Liver (tissue), 9 donors: Measurements from ENCODE around the gene SP1. TPM values are rescaled to one million over a fixed set of nuclear protein-coding genes. Genes with fewer than 3 reads are reported as not detected.
"Not testable (repeated sequence)": the region's sequence is repeated elsewhere in the genome, so short reads cannot be mapped to it uniquely, and the experiment has no call there.

Experiments used
- DNase-seq: peaks from one replicate; pipeline ENCODE4 v3.0.0-alpha.2; 2017; ENCODE audit warnings: low spot score
- H3K27ac ChIP-seq, 2 donors: one replicate each; pipeline ENCODE4 v1.7.0; 2013; ENCODE audit warnings: inconsistent platforms in 2 of 2, low read length in 2 of 2, control low read depth in 1 of 2, low read depth in 1 of 2, mild to moderate bottlenecking in 1 of 2
- H3K27me3 ChIP-seq, 4 donors: one replicate each; pipeline versions ENCODE4 v1.6.1 to v1.7.0; 2013; ENCODE audit warnings: low read length in 3 of 4, inconsistent platforms in 1 of 4, mild to moderate bottlenecking in 1 of 4, moderate library complexity in 1 of 4; ENCODE audit not compliant: control insufficient read depth in 4 of 4, insufficient read depth in 4 of 4
- H3K36me3 ChIP-seq, 4 donors: one replicate each; pipeline versions ENCODE4 v1.6.1 to v1.7.0; 2013; ENCODE audit warnings: low read length in 3 of 4, mild to moderate bottlenecking in 3 of 4, low read depth in 1 of 4, moderate library complexity in 1 of 4; ENCODE audit not compliant: control insufficient read depth in 4 of 4, insufficient read depth in 3 of 4
- H3K4me1 ChIP-seq, 4 donors: one replicate each; pipeline versions ENCODE4 v1.6.1 to v1.7.0; 2013; ENCODE audit warnings: low read length in 3 of 4, mild to moderate bottlenecking in 3 of 4, moderate library complexity in 1 of 4; ENCODE audit not compliant: control insufficient read depth in 4 of 4, insufficient read depth in 4 of 4
- H3K4me3 ChIP-seq, 3 donors: one replicate each; pipeline versions ENCODE4 v1.6.1 to v1.7.0; 2013; ENCODE audit warnings: low read length in 3 of 3, control low read depth in 1 of 3, low read depth in 1 of 3, mild to moderate bottlenecking in 1 of 3
- H3K9ac ChIP-seq, 2 donors: one replicate each; pipeline ENCODE4 v1.7.0; 2013; ENCODE audit warnings: low read length in 2 of 2, mild to moderate bottlenecking in 2 of 2, moderate library complexity in 2 of 2, control low read depth in 1 of 2, low read depth in 1 of 2
- H3K9me3 ChIP-seq, 4 donors: one replicate each; pipeline versions ENCODE4 v1.6.1 to v1.7.0; 2013; ENCODE audit warnings: low read length in 3 of 4; ENCODE audit not compliant: control insufficient read depth in 4 of 4
- EGR1 ChIP-seq, 2 donors: IDR thresholded peaks; 2 replicates each; pipeline ENCODE4 v1.6.1; 2016 to 2018; ENCODE audit warnings: antibody characterized with exemption in 2 of 2, low read depth in 2 of 2
- FOXA1 ChIP-seq: IDR thresholded peaks from 2 replicates; pipeline ENCODE4 v1.6.1; 2016; ENCODE audit warnings: antibody characterized with exemption
- GABPA ChIP-seq, 2 donors: IDR thresholded peaks in 1 of 2; conservative IDR thresholded peaks in 1 of 2; 2 replicates each; pipeline ENCODE4 v1.6.1; 2016; ENCODE audit warnings: antibody characterized with exemption in 2 of 2, mild to moderate bottlenecking in 1 of 2, moderate library complexity in 1 of 2
- HNF4A ChIP-seq, 2 donors: conservative IDR thresholded peaks; 2 replicates each; pipeline ENCODE4 v1.6.1; 2016; ENCODE audit warnings: antibody characterized with exemption in 2 of 2, mild to moderate bottlenecking in 2 of 2
- HNF4G ChIP-seq: IDR thresholded peaks from 2 replicates; pipeline ENCODE4 v1.6.1; 2016; ENCODE audit warnings: antibody characterized with exemption
- JUND ChIP-seq, 2 donors: IDR thresholded peaks; 2 replicates each; pipeline ENCODE4 v1.6.1; 2016; ENCODE audit warnings: antibody characterized with exemption in 2 of 2
- MAX ChIP-seq: IDR thresholded peaks from 2 replicates; pipeline ENCODE4 v1.6.1; 2016; ENCODE audit warnings: antibody characterized with exemption
- RXRA ChIP-seq, 2 donors: IDR thresholded peaks; 2 replicates each; pipeline ENCODE4 v1.6.1; 2017 to 2018; ENCODE audit warnings: antibody characterized with exemption in 2 of 2, mild to moderate bottlenecking in 1 of 2
- SP1 ChIP-seq: IDR thresholded peaks from 2 replicates; pipeline ENCODE4 v1.6.1; 2018; ENCODE audit warnings: antibody characterized with exemption, mild to moderate bottlenecking
- TAF1 ChIP-seq: conservative IDR thresholded peaks from 2 replicates; pipeline ENCODE4 v1.6.1; 2016; ENCODE audit warnings: antibody characterized with exemption, mild to moderate bottlenecking
- YY1 ChIP-seq: IDR thresholded peaks from 2 replicates; pipeline ENCODE4 v1.6.1; 2016; ENCODE audit warnings: antibody characterized with exemption, mild to moderate bottlenecking
- WGBS: extraction: QIAGEN DNeasy Blood & Tissue Kit; methylation state at CpG from one replicate; pipeline ENCODE4 v1.1.7; 2013; 5-methylcytosine and 5-hydroxymethylcytosine counted together
- polyA plus RNA-seq, 2 donors: library from polyadenylated mRNA; stranded (reverse) in 1 of 2; unstranded in 1 of 2; fragments of 200-250 nt in 1 of 2; fragments of >200 nt in 1 of 2; fragmentation: Nextera tagmentation in 1 of 2; extraction: Ambion mirVana in 1 of 2; gene quantifications; one replicate each; pipeline versions ENCODE4 v1.2.1 to v1.2.3, GENCODE V29; 2013 to 2015
- total RNA-seq, 2 donors: library from RNA; depleted of rRNA; stranded (reverse); fragments of >200 nt; gene quantifications; one replicate each; pipeline ENCODE4 v1.2.3, GENCODE V29; 2014
- TF ChIP-seq, protein P1 (sequence below): fragments of 150-350 bp; IDR thresholded peaks from 2 replicates; pipeline ENCODE4 v1.5.1; 2017; ENCODE audit warnings: improper control_type of control experiment, low read depth, low read length; ENCODE audit not compliant: missing input control
- TF ChIP-seq, protein P2 (sequence below): IDR thresholded peaks from 2 replicates; pipeline ENCODE4 v1.6.1; 2016; ENCODE audit warnings: antibody characterized with exemption, mild to moderate bottlenecking
- TF ChIP-seq, protein P3 (sequence below): IDR thresholded peaks from 2 replicates; pipeline ENCODE4 v1.6.1; 2016; ENCODE audit warnings: antibody characterized with exemption
- donor health status: healthy.
- donor health status: healthy.
- donor health status: healthy.
- donor health status: healthy.
- donor health status: healthy.

The SP1 gene
- total RNA-seq (10 to 100 TPM; 28.4 to 36.5 TPM), polyA plus RNA-seq (1 to 10 TPM; 3.8 to 7.9 TPM)

GRCh38 chr12:53380104-53380793 is at the start of gene SP1:
TSS of gene SP1 (plus strand) at chr12:53380176. CDS start at chr12:53380292, 116 bp downstream.
- peaks cover 2 to 20% (median 14%) of the 10 kb centered on the region in 4 donors for H3K36me3 ChIP-seq
- peak within 1 kb of the TSS; percentile 62 to 90 for H3K9ac ChIP-seq
- WGBS, result under 1% methylated on average over 70 of the region's 71 CpGs
- H3K27me3 ChIP-seq, result no peaks in the 10 kb centered on the region
- peak within 1 kb of the TSS; percentile 60 to 77 (median 69) for H3K4me3 ChIP-seq
- peaks cover 10 to 38% (median 32%) of the 10 kb centered on the region in 4 donors for H3K4me1 ChIP-seq
- TF ChIP-seq YY1 (no peak), EGR1 (IDR thresholded peaks at IDR 0.05; ENCODE audit: low read depth in 2 of 2) (peak in 1 of 2 donors; percentile 44), JUND (IDR thresholded peaks at IDR 0.05) (no peak), HNF4G (no peak), HNF4A (conservative IDR thresholded peaks at IDR 0.05) (no peak), TAF1 (no peak), RXRA (IDR thresholded peaks at IDR 0.05) (no peak), FOXA1 (no peak), MAX (peak; percentile 2), SP1 (no peak), GABPA (IDR thresholded peaks at IDR 0.05 in 1 of 2, conservative IDR thresholded peaks at IDR 0.05 in 1 of 2) (no peak)
- TF ChIP-seq, protein P1, sequence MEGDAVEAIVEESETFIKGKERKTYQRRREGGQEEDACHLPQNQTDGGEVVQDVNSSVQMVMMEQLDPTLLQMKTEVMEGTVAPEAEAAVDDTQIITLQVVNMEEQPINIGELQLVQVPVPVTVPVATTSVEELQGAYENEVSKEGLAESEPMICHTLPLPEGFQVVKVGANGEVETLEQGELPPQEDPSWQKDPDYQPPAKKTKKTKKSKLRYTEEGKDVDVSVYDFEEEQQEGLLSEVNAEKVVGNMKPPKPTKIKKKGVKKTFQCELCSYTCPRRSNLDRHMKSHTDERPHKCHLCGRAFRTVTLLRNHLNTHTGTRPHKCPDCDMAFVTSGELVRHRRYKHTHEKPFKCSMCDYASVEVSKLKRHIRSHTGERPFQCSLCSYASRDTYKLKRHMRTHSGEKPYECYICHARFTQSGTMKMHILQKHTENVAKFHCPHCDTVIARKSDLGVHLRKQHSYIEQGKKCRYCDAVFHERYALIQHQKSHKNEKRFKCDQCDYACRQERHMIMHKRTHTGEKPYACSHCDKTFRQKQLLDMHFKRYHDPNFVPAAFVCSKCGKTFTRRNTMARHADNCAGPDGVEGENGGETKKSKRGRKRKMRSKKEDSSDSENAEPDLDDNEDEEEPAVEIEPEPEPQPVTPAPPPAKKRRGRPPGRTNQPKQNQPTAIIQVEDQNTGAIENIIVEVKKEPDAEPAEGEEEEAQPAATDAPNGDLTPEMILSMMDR, result no peak
- TF ChIP-seq, protein P2, sequence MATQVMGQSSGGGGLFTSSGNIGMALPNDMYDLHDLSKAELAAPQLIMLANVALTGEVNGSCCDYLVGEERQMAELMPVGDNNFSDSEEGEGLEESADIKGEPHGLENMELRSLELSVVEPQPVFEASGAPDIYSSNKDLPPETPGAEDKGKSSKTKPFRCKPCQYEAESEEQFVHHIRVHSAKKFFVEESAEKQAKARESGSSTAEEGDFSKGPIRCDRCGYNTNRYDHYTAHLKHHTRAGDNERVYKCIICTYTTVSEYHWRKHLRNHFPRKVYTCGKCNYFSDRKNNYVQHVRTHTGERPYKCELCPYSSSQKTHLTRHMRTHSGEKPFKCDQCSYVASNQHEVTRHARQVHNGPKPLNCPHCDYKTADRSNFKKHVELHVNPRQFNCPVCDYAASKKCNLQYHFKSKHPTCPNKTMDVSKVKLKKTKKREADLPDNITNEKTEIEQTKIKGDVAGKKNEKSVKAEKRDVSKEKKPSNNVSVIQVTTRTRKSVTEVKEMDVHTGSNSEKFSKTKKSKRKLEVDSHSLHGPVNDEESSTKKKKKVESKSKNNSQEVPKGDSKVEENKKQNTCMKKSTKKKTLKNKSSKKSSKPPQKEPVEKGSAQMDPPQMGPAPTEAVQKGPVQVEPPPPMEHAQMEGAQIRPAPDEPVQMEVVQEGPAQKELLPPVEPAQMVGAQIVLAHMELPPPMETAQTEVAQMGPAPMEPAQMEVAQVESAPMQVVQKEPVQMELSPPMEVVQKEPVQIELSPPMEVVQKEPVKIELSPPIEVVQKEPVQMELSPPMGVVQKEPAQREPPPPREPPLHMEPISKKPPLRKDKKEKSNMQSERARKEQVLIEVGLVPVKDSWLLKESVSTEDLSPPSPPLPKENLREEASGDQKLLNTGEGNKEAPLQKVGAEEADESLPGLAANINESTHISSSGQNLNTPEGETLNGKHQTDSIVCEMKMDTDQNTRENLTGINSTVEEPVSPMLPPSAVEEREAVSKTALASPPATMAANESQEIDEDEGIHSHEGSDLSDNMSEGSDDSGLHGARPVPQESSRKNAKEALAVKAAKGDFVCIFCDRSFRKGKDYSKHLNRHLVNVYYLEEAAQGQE, result no peak
- TF ChIP-seq, protein P3, sequence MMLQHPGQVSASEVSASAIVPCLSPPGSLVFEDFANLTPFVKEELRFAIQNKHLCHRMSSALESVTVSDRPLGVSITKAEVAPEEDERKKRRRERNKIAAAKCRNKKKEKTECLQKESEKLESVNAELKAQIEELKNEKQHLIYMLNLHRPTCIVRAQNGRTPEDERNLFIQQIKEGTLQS, result no peak
- no peaks in the 10 kb centered on the region for H3K9me3 ChIP-seq
- H3K27ac ChIP-seq, result peak within 1 kb of the TSS; percentile 97
- peak; percentile 91 for DNase-seq

DNA sequence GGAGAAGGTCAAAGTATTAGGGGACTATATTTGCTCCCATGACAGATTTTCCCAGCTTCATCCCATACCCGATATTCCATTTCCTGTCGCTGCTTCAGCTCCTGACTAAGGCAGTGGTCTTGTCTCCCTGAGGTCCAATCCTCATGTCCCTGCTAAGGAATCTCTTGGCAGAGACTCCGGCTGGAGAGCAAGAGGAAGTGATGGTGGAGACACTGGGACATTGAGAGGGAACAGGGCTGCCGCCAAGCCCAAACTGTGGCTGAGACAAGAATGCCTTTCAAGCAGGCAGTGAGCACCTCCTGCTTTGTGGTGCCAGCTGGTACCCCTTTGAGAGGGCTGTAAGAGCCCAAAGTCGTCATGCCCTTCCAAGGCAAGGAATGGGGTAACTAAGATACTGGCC is 49.3 kb upstream of the SP1 start:
- DNase-seq, result no peak
- H3K36me3 ChIP-seq, result no peaks in the 10 kb centered on the region
- H3K27me3 ChIP-seq, result no peaks in the 10 kb centered on the region
- 78% methylated on average over 5 of the region's 5 CpGs for WGBS
- TF ChIP-seq EGR1 (IDR thresholded peaks at IDR 0.05; ENCODE audit: low read depth in 2 of 2), result no peak
- no peak overlapping the region for H3K4me3 ChIP-seq
- H3K4me1 ChIP-seq, result peaks cover 0 to 4% (median 0%) of the 10 kb centered on the region in 4 donors
- no peak overlapping the region for H3K27ac ChIP-seq
- H3K9me3 ChIP-seq, result no peaks in the 10 kb centered on the region
- H3K9ac ChIP-seq, result no peak overlapping the region

- not testable (repeated sequence) for H3K9me3 ChIP-seq, H3K4me3 ChIP-seq, H3K9ac ChIP-seq, H3K27me3 ChIP-seq, H3K36me3 ChIP-seq, H3K27ac ChIP-seq, H3K4me1 ChIP-seq, DNase-seq
Measured at GRCh38 chr12:53332339-53332738, 47.6 kb upstream of the SP1 start.
